ENCODE data around the gene TBC1D7.

TBC1D7 gene

GRCh38 chr6:13319891-13320564 is 8.3 kb downstream of the TBC1D7 start:
- no peak for DNase-seq (ENCODE audit: low read depth)

- DNase-seq (ENCODE audit: low read depth), result no peak
Observed at GRCh38 chr6:13318821-13319220, 9.5 kb downstream of the TBC1D7 start.

- no peak for DNase-seq (ENCODE audit: low read depth)
Observed at GRCh38 chr6:13315896-13316295, 12.4 kb downstream of the TBC1D7 start.

GRCh38 chr6:13314806-13315205 is 13.5 kb downstream of the TBC1D7 start:
- DNase-seq (ENCODE audit: low read depth), result no peak

- no peak for DNase-seq (ENCODE audit: low read depth)
Observed at GRCh38 chr6:13311155-13311554, 17.2 kb downstream of the TBC1D7 start.

GRCh38 chr6:13308332-13308731 is 20.0 kb downstream of the TBC1D7 start:
- DNase-seq (ENCODE audit: low read depth), result no peak

- DNase-seq (ENCODE audit: low read depth), result no peak
Observed at GRCh38 chr6:13307508-13307995, 20.8 kb downstream of the TBC1D7 start.

GRCh38 chr6:13305791-13306190 is 22.5 kb downstream of the TBC1D7 start:
- DNase-seq (ENCODE audit: low read depth), result no peak

GRCh38 chr6:13305288-13305687 is 23.0 kb downstream of the TBC1D7 start:
- DNase-seq (ENCODE audit: low read depth), result no peak

GRCh38 chr6:13304580-13305260 is 23.6 kb downstream of the TBC1D7 start:
- DNase-seq (ENCODE audit: low read depth), result no peak

GRCh38 chr6:13304101-13304500 is 24.2 kb downstream of the TBC1D7 start:
- DNase-seq (ENCODE audit: low read depth), result no peak

GRCh38 chr6:13303668-13304017 is 24.7 kb downstream of the TBC1D7 start:
- peak; percentile 8 for DNase-seq (ENCODE audit: low read depth)

- DNase-seq (ENCODE audit: low read depth), result peak; percentile 29
Observed at GRCh38 chr6:13302751-13303667, 25.3 kb downstream of the TBC1D7 start.

- no peak for DNase-seq (ENCODE audit: low read depth)
Observed at GRCh38 chr6:13302291-13302690, 26.0 kb downstream of the TBC1D7 start.

GRCh38 chr6:13300643-13301590 is 27.4 kb downstream of the TBC1D7 start:
- no peak for DNase-seq (ENCODE audit: low read depth)

GRCh38 chr6:13299918-13300317 is 28.4 kb downstream of the TBC1D7 start:
- DNase-seq (ENCODE audit: low read depth), result no peak

- no peak for DNase-seq (ENCODE audit: low read depth)
Observed at GRCh38 chr6:13299403-13299821, 28.9 kb downstream of the TBC1D7 start.

- no peak for DNase-seq (ENCODE audit: low read depth)
Observed at GRCh38 chr6:13298446-13298845, 29.9 kb downstream of the TBC1D7 start.

- DNase-seq (ENCODE audit: low read depth), result no peak
Observed at GRCh38 chr6:13297391-13297790, 30.9 kb downstream of the TBC1D7 start.

GRCh38 chr6:13296536-13296997 is 31.8 kb downstream of the TBC1D7 start:
- no peak for DNase-seq (ENCODE audit: low read depth)

GRCh38 chr6:13295576-13295975 is 32.8 kb downstream of the TBC1D7 start:
- no peak for DNase-seq (ENCODE audit: low read depth)

Data from activated T-cell treated with anti-CD3 and anti-CD28 coated beads for 48 hours (primary cell).